Measurements from ENCODE around the gene CHEK2. TPM values are rescaled to one million over a fixed set of nuclear protein-coding genes. Genes with fewer than 3 reads are reported as not detected.
"Not testable (repeated sequence)": the region's sequence is repeated elsewhere in the genome, so short reads cannot be mapped to it uniquely, and the experiment has no call there.

Gene CHEK2
- polyA plus RNA-seq, 1 donor from 2014 or later = 3.1 TPM

- H3K9me2 ChIP-seq (ENCODE audit: insufficient read depth, low read length); H4K20me1 ChIP-seq (ENCODE audit: insufficient read depth); H3F3A ChIP-seq (ENCODE audit: insufficient read depth, low read length, poor library complexity, severe bottlenecking); H3K4me2 ChIP-seq (ENCODE audit: low read length); H3K9me3 ChIP-seq (ENCODE audit: low read length); H3K27me3 ChIP-seq (ENCODE audit: insufficient read depth, low read depth, low read length); H3K36me3 ChIP-seq (ENCODE audit: insufficient read depth, low read length): not testable (repeated sequence)
- Histone ChIP-seq H3K9ac (ENCODE audit: low read length) (peak overlapping the region; percentile 73), H3K4me3 (ENCODE audit: low read length) (peak overlapping the region; percentile 83), H3K27ac (ENCODE audit: low read length) (peak overlapping the region; percentile 20), H2AFZ (ENCODE audit: low read depth, low read length) (peak overlapping the region; percentile 51), H3K79me2 (replicated peaks; ENCODE audit: insufficient read depth, low read length) (peaks cover 16% of the 10 kb centered on the region)
- peak; percentile 15 for TF ChIP-seq POLR2AphosphoS5 (IDR thresholded peaks at IDR 0.05)
Measured at GRCh38 chr22:28678778-28679610, 62.6 kb downstream of the CHEK2 start.

- Histone ChIP-seq H3K4me3 (ENCODE audit: low read length) (peak overlapping the region; percentile 83), H3K79me2 (replicated peaks; ENCODE audit: insufficient read depth, low read length) (peaks cover 16% of the 10 kb centered on the region)
- H2AFZ ChIP-seq (ENCODE audit: low read depth, low read length); H3K27ac ChIP-seq (ENCODE audit: low read length); H3K9me2 ChIP-seq (ENCODE audit: insufficient read depth, low read length); H3K27me3 ChIP-seq (ENCODE audit: insufficient read depth, low read depth, low read length); H3K36me3 ChIP-seq (ENCODE audit: insufficient read depth, low read length); H4K20me1 ChIP-seq (ENCODE audit: insufficient read depth); H3K9me3 ChIP-seq (ENCODE audit: low read length); H3K9ac ChIP-seq (ENCODE audit: low read length); H3F3A ChIP-seq (ENCODE audit: insufficient read depth, low read length, poor library complexity, severe bottlenecking); H3K4me2 ChIP-seq (ENCODE audit: low read length): not testable (repeated sequence)
Measured at GRCh38 chr22:28678170-28678569, 63.5 kb downstream of the CHEK2 start.

- Histone ChIP-seq H2AFZ (ENCODE audit: low read depth, low read length) (no peak overlapping the region), H3K4me3 (ENCODE audit: low read length) (no peak overlapping the region), H3F3A (ENCODE audit: insufficient read depth, low read length, poor library complexity, severe bottlenecking) (no peaks in the 10 kb centered on the region), H3K9me3 (ENCODE audit: low read length) (no peaks in the 10 kb centered on the region), H3K9me2 (ENCODE audit: insufficient read depth, low read length) (no peaks in the 10 kb centered on the region), H3K4me2 (ENCODE audit: low read length) (no peak overlapping the region), H3K79me2 (replicated peaks; ENCODE audit: insufficient read depth, low read length) (peaks cover 35% of the 10 kb centered on the region), H3K27me3 (ENCODE audit: insufficient read depth, low read depth, low read length) (no peaks in the 10 kb centered on the region), H3K27ac (ENCODE audit: low read length) (no peak overlapping the region), H3K9ac (ENCODE audit: low read length) (no peak overlapping the region), H3K36me3 (ENCODE audit: insufficient read depth, low read length) (no peaks in the 10 kb centered on the region), H4K20me1 (ENCODE audit: insufficient read depth) (no peaks in the 10 kb centered on the region)
- no peak for TF ChIP-seq EZH2 (IDR thresholded peaks at IDR 0.05; ENCODE audit: borderline replicate concordance, insufficient read depth, low read length, poor library complexity, severe bottlenecking)
- no peak for TF ChIP-seq RAD21 (conservative IDR thresholded peaks at IDR 0.05)
- no peak for TF ChIP-seq REST (IDR thresholded peaks at IDR 0.05; ENCODE audit: borderline replicate concordance)
- no peak for TF ChIP-seq CTCF (IDR thresholded peaks at IDR 0.05; ENCODE audit: poor library complexity, severe bottlenecking)
- TF ChIP-seq SMC3 (conservative IDR thresholded peaks at IDR 0.05; ENCODE audit: poor library complexity) = no peak
- TF ChIP-seq POLR2AphosphoS5 (IDR thresholded peaks at IDR 0.05) = no peak
- TF ChIP-seq MXI1 (conservative IDR thresholded peaks at IDR 0.05; ENCODE audit: poor library complexity, severe bottlenecking) = no peak
- TF ChIP-seq TAF1 (IDR thresholded peaks at IDR 0.05; ENCODE audit: low read depth) = no peak
- TF ChIP-seq EP300 (conservative IDR thresholded peaks at IDR 0.05; ENCODE audit: poor library complexity, severe bottlenecking) = no peak
Measured at GRCh38 chr22:28674121-28674563, 67.5 kb downstream of the CHEK2 start.

Measured in neural cell (in vitro differentiated cells).